ENCODE measurements around the gene TFF2.

Gene TFF2

GRCh38 chr21:42374457-42374856 lies 23.7 kb upstream of the TFF2 start:
- Histone ChIP-seq H3K27me3 (replicated peaks) (no peaks in the 10 kb centered on the region), H3K4me3 (ENCODE audit: low read depth, low read length) (no peak overlapping the region), H3K36me3 (replicated peaks) (no peaks in the 10 kb centered on the region), H3K27ac (no peak overlapping the region)
- DNase-seq = no peak
- in situ Hi-C loops (cut with HindIII; ENCODE audit: low pct_ligation_motif_present, low sequenced_read_pairs) = no loop called here
- TF ChIP-seq CTCF (IDR thresholded peaks at IDR 0.05; ENCODE audit: low read depth, low read length, missing control alignments) = no peak

GRCh38 chr21:42373908-42374455 lies 23.2 kb upstream of the TFF2 start:
- Histone ChIP-seq H3K4me3 (ENCODE audit: low read depth, low read length) (no peak overlapping the region), H3K36me3 (replicated peaks) (no peaks in the 10 kb centered on the region), H3K27ac (no peak overlapping the region), H3K27me3 (replicated peaks) (no peaks in the 10 kb centered on the region)
- TF ChIP-seq CTCF (IDR thresholded peaks at IDR 0.05; ENCODE audit: low read depth, low read length, missing control alignments) = no peak
- in situ Hi-C loops (cut with HindIII; ENCODE audit: low pct_ligation_motif_present, low sequenced_read_pairs) = no loop called here
- no peak for DNase-seq

DNA sequence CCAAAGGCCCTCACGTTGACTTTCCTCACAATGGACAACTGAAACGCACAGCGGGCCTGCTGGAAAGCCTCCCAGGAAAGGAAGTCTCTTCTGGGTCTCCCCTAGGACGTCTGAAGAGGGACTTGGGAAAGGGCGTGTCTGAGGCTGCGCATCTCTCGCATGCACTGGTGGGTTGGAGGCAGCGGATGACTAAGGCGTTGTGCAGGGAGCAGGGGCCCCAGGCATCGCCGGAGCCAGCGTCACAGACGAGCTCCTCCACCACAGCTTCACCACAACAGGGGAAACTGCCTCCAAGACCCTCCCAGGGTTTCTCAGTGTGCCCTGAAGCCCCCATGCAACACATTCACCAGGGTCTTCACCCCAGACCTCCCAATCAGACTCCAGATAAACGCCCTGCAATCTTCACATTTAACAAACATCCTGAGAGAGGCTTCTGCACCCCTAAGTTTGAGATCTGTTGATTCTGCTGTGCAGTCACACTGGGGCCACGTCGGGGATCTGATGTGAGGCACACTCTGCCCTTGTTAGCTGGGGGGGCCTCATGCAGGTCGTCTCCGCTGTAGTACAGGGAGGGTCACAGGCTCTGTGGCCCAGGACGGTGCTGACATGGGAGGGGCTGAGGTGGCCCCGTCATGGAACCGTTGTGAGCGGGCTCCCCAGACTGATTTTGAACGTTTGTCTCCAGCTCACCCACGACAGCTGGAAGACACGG lies 22.6 kb upstream of the TFF2 start:
- no peak overlapping the region for H3K27ac ChIP-seq
- TF ChIP-seq CTCF (IDR thresholded peaks at IDR 0.05; ENCODE audit: low read depth, low read length, missing control alignments) = no peak
- no peaks in the 10 kb centered on the region for H3K36me3 ChIP-seq (replicated peaks)
- in situ Hi-C loops (cut with HindIII; ENCODE audit: low pct_ligation_motif_present, low sequenced_read_pairs) = no loop called here
- no peak for DNase-seq
- H3K27me3 ChIP-seq (replicated peaks) = no peaks in the 10 kb centered on the region
- H3K4me3 ChIP-seq (ENCODE audit: low read depth, low read length) = no peak overlapping the region

GRCh38 chr21:42370894-42371654 lies 20.3 kb upstream of the TFF2 start:
- H3K27ac ChIP-seq = no peak overlapping the region
- no peaks in the 10 kb centered on the region for H3K27me3 ChIP-seq (replicated peaks)
- H3K4me3 ChIP-seq (ENCODE audit: low read depth, low read length) = no peak overlapping the region
- in situ Hi-C loops (cut with HindIII; ENCODE audit: low pct_ligation_motif_present, low sequenced_read_pairs) = no loop called here
- no peak for TF ChIP-seq CTCF (IDR thresholded peaks at IDR 0.05; ENCODE audit: low read depth, low read length, missing control alignments)
- H3K36me3 ChIP-seq (replicated peaks) = no peaks in the 10 kb centered on the region
- DNase-seq = no peak

GRCh38 chr21:42369821-42370220 lies 19.0 kb upstream of the TFF2 start:
- Histone ChIP-seq H3K36me3 (replicated peaks) (no peaks in the 10 kb centered on the region), H3K27ac (no peak overlapping the region), H3K4me3 (ENCODE audit: low read depth, low read length) (no peak overlapping the region), H3K27me3 (replicated peaks) (no peaks in the 10 kb centered on the region)
- DNase-seq = no peak
- TF ChIP-seq CTCF (IDR thresholded peaks at IDR 0.05; ENCODE audit: low read depth, low read length, missing control alignments) = no peak
- in situ Hi-C loops (cut with HindIII; ENCODE audit: low pct_ligation_motif_present, low sequenced_read_pairs) = no loop called here

Measured in brain microvascular endothelial cell (primary cell).